ENCODE results near the gene DESI2.

GRCh38 chr1:244645890-244646289 lies 7.0 kb upstream of the DESI2 start:
- TF ChIP-seq POLR2A (IDR thresholded peaks at IDR 0.05) (no peak), POLR2AphosphoS5 (IDR thresholded peaks at IDR 0.05) (no peak), CTCF (IDR thresholded peaks at IDR 0.05) (no peak)

Measured in suprapubic skin (tissue), 4 donors.